Neural cell (in vitro differentiated cells): Measurements from ENCODE around the gene TESK1. TPM values are rescaled to one million over a fixed set of nuclear protein-coding genes. Genes with fewer than 3 reads are reported as not detected.

ENCODE experiments used
- H2AFZ ChIP-seq: fragments of 200-600, 300-800 bp; sonication (generic), shearing (Covaris generic); 2 replicates; pipeline ENCODE4 v1.6.0; 2014; ENCODE audit warnings: low read depth, mild to moderate bottlenecking, antibody characterized with exemption, low read length, moderate library complexity
- H3F3A ChIP-seq: fragments of 200-600 bp; shearing (Covaris generic); 2 replicates; pipeline ENCODE4 v1.6.1; 2016; ENCODE audit warnings: mild to moderate bottlenecking, moderate library complexity, mixed read lengths, antibody characterized with exemption, low read length; ENCODE audit not compliant: insufficient read depth, poor library complexity, severe bottlenecking
- H3K27ac ChIP-seq: fragments of 200-600, 300-800 bp; sonication (generic), shearing (Covaris generic); 2 replicates; pipeline ENCODE4 v1.5.1; 2014; ENCODE audit warnings: mild to moderate bottlenecking, low read length, moderate library complexity
- H3K27me3 ChIP-seq: fragments of 300-800, 200-600 bp; sonication (generic), shearing (Covaris generic); 2 replicates; pipeline ENCODE4 v1.6.0; 2014; ENCODE audit warnings: mild to moderate bottlenecking, low read depth, low read length, moderate library complexity; ENCODE audit not compliant: insufficient read depth
- H3K36me3 ChIP-seq: fragments of 300-800, 200-600 bp; sonication (generic), shearing (Covaris generic); 2 replicates; pipeline ENCODE4 v1.5.1; 2014; ENCODE audit warnings: mild to moderate bottlenecking, antibody characterized with exemption, low read length, moderate library complexity; ENCODE audit not compliant: insufficient read depth
- H3K4me2 ChIP-seq: fragments of 300-800, 200-600 bp; sonication (generic), shearing (Covaris generic); 2 replicates; pipeline ENCODE4 v1.6.0; 2014; ENCODE audit warnings: mild to moderate bottlenecking, low read length
- H3K4me3 ChIP-seq: fragments of 300-800, 200-600 bp; sonication (generic), shearing (Covaris generic); 2 replicates; pipeline ENCODE4 v1.5.1; 2014; ENCODE audit warnings: mild to moderate bottlenecking, low read length, moderate library complexity
- H3K79me2 ChIP-seq: fragments of 200-600 bp; shearing (Covaris generic); replicated peaks from 2 replicates; pipeline ENCODE4 v1.6.0; 2014; ENCODE audit warnings: mild to moderate bottlenecking, low read length, moderate library complexity; ENCODE audit not compliant: insufficient read depth
- H3K9ac ChIP-seq: fragments of 300-800, 200-600 bp; sonication (generic), shearing (Covaris generic); 2 replicates; pipeline ENCODE4 v1.6.1; 2016; ENCODE audit warnings: mild to moderate bottlenecking, low read length, mixed read lengths
- H3K9me2 ChIP-seq: fragments of 200-600 bp; shearing (Covaris generic); 2 replicates; pipeline ENCODE4 v1.6.1; 2016; ENCODE audit warnings: mild to moderate bottlenecking, low read length, mixed read lengths; ENCODE audit not compliant: insufficient read depth
- H3K9me3 ChIP-seq: fragments of 200-600, 300-800 bp; sonication (generic), shearing (Covaris generic); 2 replicates; pipeline ENCODE4 v1.6.1; 2016; ENCODE audit warnings: mild to moderate bottlenecking, mixed run types, low read length, moderate library complexity, mixed read lengths
- H4K20me1 ChIP-seq: fragments of 200-600 bp; shearing (Covaris generic); 2 replicates; pipeline ENCODE4 v1.6.1; 2016; ENCODE audit warnings: mild to moderate bottlenecking, mixed run types; ENCODE audit not compliant: insufficient read depth
- EP300 ChIP-seq: fragments of 450-650 bp; conservative IDR thresholded peaks from 2 replicates; pipeline ENCODE4 v1.6.1; 2014; ENCODE audit warnings: antibody characterized with exemption, mild to moderate bottlenecking, moderate library complexity; ENCODE audit not compliant: poor library complexity, severe bottlenecking
- EZH2 ChIP-seq: fragments of 200-600, 300-800 bp; shearing (Covaris generic), sonication (generic); IDR thresholded peaks from 2 replicates; pipeline ENCODE4 v1.6.1; 2014; ENCODE audit warnings: antibody characterized with exemption, low read length, borderline replicate concordance, mild to moderate bottlenecking; ENCODE audit not compliant: insufficient read depth, poor library complexity, severe bottlenecking
- MXI1 ChIP-seq: fragments of 450-650 bp; conservative IDR thresholded peaks from 2 replicates; pipeline ENCODE4 v1.6.1; 2014; ENCODE audit warnings: antibody characterized with exemption, mild to moderate bottlenecking; ENCODE audit not compliant: poor library complexity, severe bottlenecking
- POLR2AphosphoS5 ChIP-seq: IDR thresholded peaks from 2 replicates; pipeline ENCODE4 v1.6.1; 2012
- RAD21 ChIP-seq: fragments of 450-650 bp; conservative IDR thresholded peaks from 2 replicates; pipeline ENCODE4 v1.6.1; 2014; ENCODE audit warnings: antibody characterized with exemption, mild to moderate bottlenecking, moderate library complexity
- REST ChIP-seq: IDR thresholded peaks from 2 replicates; pipeline ENCODE4 v1.6.1; 2012; ENCODE audit warnings: borderline replicate concordance
- SMC3 ChIP-seq: fragments of 450-650 bp; conservative IDR thresholded peaks from 2 replicates; pipeline ENCODE4 v1.6.1; 2014; ENCODE audit warnings: antibody characterized with exemption, mild to moderate bottlenecking, moderate library complexity; ENCODE audit not compliant: poor library complexity
- TAF1 ChIP-seq: IDR thresholded peaks from 2 replicates; pipeline ENCODE4 v1.6.1; 2012; ENCODE audit warnings: low read depth
- polyA plus RNA-seq: library from polyadenylated mRNA; depleted of rRNA; stranded (reverse); fragments of >200 nt; gene quantifications from 2 replicates; pipeline ENCODE4 v1.2.3, GENCODE V29; 2014
- TF ChIP-seq, protein P1 (sequence below): fragments of 450-650 bp; IDR thresholded peaks from 2 replicates; pipeline ENCODE4 v1.5.1; 2014; ENCODE audit warnings: antibody characterized with exemption, mild to moderate bottlenecking, moderate library complexity; ENCODE audit not compliant: poor library complexity, severe bottlenecking

The TESK1 gene
- polyA plus RNA-seq, 1 donor from 2014 or later, result 37.9 TPM

- peak overlapping the region; percentile 92 for H3K4me3 ChIP-seq
- peaks cover 13% of the 10 kb centered on the region for H3K79me2 ChIP-seq
- no peaks in the 10 kb centered on the region for H3K9me2 ChIP-seq
- H3K9ac ChIP-seq, result peak overlapping the region; percentile 73
- peaks cover 4% of the 10 kb centered on the region for H3K36me3 ChIP-seq
- H3K9me3 ChIP-seq, result no peaks in the 10 kb centered on the region
- TF ChIP-seq RAD21, result no peak
- TF ChIP-seq EP300, result no peak
- peak; percentile 81 for TF ChIP-seq REST
- H4K20me1 ChIP-seq, result no peaks in the 10 kb centered on the region
- H3K27me3 ChIP-seq, result no peaks in the 10 kb centered on the region
- peak overlapping the region; percentile 87 for H3K27ac ChIP-seq
- peak overlapping the region; percentile 49 for H2AFZ ChIP-seq
- peak overlapping the region; percentile 86 for H3K4me2 ChIP-seq
- no peaks in the 10 kb centered on the region for H3F3A ChIP-seq
Observed at GRCh38 chr9:35603506-35603985, 1.5 kb upstream of the TESK1 start.

DNA sequence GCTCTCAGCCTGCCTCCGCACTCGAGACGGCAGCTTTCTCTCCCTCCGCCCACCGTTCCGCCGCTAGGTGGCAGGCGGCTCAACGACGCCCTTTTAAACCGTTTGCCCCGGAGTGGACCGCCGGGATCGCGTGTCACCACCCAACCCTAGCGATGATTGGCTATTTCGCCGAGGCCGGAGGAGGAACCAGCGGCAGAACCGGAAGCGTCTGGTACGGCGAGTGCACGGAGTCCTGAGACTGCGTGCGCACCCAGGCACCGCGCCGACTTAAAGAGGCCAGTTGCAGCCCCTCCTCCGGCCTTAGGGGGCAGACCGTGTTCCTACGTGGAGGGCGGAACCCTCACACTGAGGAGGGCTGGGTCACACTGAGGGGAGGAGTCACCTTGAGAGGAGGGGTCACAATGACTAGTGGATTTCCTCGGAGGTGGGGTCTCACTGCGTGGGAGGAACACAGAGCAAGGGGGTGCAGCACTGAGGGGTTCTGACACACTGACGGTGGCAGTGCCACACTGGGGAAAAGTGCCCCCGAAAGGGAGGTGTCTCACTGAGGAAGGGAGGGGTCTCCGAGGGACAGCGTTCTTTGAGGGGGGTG, 980 bp upstream of the TESK1 start:
- Histone ChIP-seq H3K9ac (peak overlapping the region; percentile 77), H3K36me3 (peaks cover 4% of the 10 kb centered on the region), H3K27me3 (no peaks in the 10 kb centered on the region), H3K4me2 (peak overlapping the region; percentile 81), H3K27ac (peak overlapping the region; percentile 87), H3K9me2 (no peaks in the 10 kb centered on the region), H2AFZ (peak overlapping the region; percentile 80), H4K20me1 (no peaks in the 10 kb centered on the region), H3K9me3 (no peaks in the 10 kb centered on the region), H3F3A (no peaks in the 10 kb centered on the region), H3K79me2 (peaks cover 13% of the 10 kb centered on the region), H3K4me3 (peak overlapping the region; percentile 92)
- TF ChIP-seq, protein P1, sequence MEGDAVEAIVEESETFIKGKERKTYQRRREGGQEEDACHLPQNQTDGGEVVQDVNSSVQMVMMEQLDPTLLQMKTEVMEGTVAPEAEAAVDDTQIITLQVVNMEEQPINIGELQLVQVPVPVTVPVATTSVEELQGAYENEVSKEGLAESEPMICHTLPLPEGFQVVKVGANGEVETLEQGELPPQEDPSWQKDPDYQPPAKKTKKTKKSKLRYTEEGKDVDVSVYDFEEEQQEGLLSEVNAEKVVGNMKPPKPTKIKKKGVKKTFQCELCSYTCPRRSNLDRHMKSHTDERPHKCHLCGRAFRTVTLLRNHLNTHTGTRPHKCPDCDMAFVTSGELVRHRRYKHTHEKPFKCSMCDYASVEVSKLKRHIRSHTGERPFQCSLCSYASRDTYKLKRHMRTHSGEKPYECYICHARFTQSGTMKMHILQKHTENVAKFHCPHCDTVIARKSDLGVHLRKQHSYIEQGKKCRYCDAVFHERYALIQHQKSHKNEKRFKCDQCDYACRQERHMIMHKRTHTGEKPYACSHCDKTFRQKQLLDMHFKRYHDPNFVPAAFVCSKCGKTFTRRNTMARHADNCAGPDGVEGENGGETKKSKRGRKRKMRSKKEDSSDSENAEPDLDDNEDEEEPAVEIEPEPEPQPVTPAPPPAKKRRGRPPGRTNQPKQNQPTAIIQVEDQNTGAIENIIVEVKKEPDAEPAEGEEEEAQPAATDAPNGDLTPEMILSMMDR, result peak; percentile 100
- TF ChIP-seq EP300 (peak; percentile 44), REST (no peak), POLR2AphosphoS5 (peak; percentile 91), SMC3 (peak; percentile 80), EZH2 (no peak), MXI1 (peak; percentile 79), TAF1 (peak; percentile 88), RAD21 (peak; percentile 82)
